Fibroblast of peridontal ligament (primary cell): ENCODE measurements around the gene GADD45A.
A peak's percentile ranks its signal among the peaks of the same experiment; 100 is the strongest.

ENCODE experiments used
- DNase-seq: peaks from one replicate; pipeline ENCODE4 v3.0.0-alpha.2; 2010; ENCODE audit errors: extremely low read depth

GADD45A gene

DNA sequence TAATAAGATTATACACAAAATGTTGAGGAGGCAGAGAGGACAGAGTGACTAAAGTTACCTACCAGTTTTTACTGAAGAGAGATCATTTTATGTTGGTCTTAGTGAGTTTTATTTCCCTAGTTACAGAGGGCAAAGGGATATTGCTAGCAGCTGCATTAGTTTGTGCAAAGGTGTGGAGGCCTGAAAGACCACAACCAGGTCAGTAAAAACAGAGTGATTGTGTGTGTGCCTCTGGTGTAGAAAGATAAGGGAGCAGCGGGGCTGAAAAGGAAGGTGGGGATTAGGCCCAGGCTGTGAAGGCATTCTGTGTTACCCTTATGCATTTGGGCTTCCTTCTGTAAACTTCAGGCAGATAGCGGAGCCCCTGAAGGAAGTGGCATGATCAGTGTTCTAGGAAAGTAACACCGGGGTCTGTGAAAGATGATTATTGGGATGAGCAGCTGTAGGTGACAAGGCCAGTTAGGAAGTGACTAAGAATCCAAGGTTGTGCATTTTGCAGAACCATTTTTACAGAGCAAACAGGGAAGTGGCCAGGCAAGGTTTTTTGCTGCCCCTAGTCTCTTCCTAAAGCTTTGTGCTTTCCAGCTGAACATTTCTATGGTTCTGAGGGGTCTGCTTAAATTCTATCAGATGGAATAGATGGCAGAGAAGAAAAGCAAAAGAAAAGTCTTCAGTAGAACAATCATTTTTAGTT is 3.7 kb downstream of the GADD45A start:
- peak; percentile 15 for DNase-seq

DNA sequence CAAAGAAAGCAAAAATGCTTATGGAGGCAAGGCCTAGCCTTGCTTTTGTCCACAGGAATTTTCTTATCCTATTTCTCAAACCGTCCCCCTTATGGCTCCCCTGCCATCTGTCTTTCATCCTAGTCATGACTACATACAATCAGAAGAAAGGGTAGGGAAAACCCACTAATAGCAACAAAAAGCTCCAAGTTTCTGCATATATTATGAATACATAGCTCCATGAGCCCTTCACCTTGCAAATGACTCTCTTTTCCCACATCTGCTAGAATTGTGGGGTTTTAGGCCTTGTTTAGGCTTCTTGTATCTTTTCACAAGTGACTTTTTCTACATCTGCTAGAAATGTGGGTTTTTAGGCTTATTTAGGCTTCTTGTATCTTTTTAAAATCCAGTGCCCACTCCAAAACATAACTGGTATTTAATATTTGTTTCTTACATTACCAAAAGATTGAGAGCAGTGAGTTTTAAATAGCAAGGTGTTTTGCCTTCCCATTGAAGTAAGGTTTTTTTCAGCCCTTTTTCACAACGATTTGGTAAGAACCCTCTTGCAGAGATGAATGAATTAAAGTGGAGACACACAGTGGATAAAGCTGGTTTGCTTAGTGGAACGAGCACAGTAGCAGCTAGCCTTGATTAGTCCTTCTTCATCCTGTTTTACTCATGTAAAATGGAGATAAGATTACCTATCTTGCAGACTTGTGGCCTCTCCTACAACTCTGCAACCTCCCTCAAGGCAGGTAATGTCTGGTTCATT is 4.4 kb downstream of the GADD45A start:
- DNase-seq: peak; percentile 41

GRCh38 chr1:67690018-67690363 is 5.0 kb downstream of the GADD45A start:
- DNase-seq: no peak

- peak; percentile 9 for DNase-seq
These were observed 5.4 kb downstream of the GADD45A start for GRCh38 chr1:67690411-67690810.

GRCh38 chr1:67691712-67692111 is 6.7 kb downstream of the GADD45A start:
- DNase-seq: no peak

DNA sequence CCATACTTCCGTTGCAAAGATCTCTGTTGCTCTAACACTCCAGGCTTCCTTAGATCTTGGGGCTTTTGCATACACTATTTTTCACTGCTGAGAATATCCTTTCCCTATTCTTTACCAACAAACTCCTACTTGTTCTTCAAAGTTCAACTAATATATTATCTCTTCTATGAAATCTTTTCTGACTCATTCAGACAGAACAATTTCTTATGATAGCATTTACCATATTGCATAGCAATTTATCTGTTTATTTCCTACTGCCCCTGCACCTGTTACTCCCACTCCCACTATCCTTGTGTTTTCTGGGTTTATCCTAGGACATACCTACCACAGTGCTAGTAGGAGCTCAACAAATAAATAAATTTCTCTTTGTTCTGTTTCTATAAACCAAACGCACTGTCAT is 11.0 kb downstream of the GADD45A start:
- no peak for DNase-seq

GRCh38 chr1:67696708-67697107 is 11.7 kb downstream of the GADD45A start:
- no peak for DNase-seq

- no peak for DNase-seq
These were observed 15.2 kb downstream of the GADD45A start for GRCh38 chr1:67700220-67700619.

- DNase-seq: no peak
These were observed 15.8 kb downstream of the GADD45A start for GRCh38 chr1:67700692-67701410.

GRCh38 chr1:67701876-67702275 is 16.9 kb downstream of the GADD45A start:
- no peak for DNase-seq

- DNase-seq: no peak
These were observed 19.4 kb downstream of the GADD45A start for GRCh38 chr1:67704351-67704750.

DNA sequence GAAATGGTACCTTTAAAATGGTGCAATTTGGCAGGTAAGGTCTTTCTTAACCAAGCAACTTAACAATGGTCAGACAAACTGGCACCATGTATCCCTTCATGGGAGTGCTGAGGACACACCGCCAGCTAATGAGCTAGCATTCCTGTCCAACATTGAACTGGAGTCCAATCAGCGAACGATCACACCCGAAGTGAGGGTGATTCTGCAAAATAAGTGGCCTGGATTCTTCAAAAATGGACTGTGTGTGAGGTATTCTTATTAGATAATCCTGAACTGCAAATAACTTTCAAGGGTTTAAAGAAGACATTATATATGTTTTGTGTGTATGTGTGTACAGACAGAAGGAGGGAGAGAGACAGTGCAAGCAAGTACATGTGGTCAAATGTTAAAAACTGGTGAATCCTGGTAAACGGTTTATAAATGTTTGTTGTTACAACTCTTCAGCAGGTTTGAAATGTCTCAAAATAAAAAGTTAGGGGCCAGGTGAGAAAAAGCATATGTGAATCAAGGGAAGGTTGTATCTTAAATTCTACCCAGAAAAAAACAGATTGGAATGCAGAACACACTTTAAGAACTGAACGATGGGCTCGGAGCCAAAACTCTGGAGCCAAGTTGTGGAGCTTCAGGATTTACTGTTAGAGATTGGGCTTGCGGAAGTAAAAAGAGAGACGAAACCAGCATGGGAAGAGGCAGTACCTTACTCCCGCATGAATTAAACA is 20.9 kb downstream of the GADD45A start:
- DNase-seq: no peak

GRCh38 chr1:67708606-67709005 is 23.6 kb downstream of the GADD45A start:
- no peak for DNase-seq

GRCh38 chr1:67710417-67710816 is 25.4 kb downstream of the GADD45A start:
- peak; percentile 64 for DNase-seq

- DNase-seq: no peak
These were observed 26.3 kb downstream of the GADD45A start for GRCh38 chr1:67711158-67711854.

DNA sequence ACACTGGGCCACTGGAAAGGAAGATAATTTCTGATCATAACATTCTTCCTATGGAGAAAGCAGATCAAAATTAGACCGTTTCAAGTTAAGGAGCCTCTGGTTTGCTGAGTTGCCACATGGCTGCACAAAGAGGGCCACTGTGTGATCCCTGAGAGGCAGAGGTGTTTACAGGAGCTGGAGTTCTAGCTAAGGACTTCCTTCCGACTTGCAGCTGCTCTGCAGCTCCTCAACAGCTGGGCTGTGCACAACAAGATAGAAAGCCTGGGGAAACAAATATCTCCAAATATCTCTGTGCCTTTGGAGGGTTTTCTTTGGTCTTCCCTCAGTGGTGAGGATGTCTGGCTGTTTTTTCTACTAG is 26.8 kb downstream of the GADD45A start:
- no peak for DNase-seq

DNA sequence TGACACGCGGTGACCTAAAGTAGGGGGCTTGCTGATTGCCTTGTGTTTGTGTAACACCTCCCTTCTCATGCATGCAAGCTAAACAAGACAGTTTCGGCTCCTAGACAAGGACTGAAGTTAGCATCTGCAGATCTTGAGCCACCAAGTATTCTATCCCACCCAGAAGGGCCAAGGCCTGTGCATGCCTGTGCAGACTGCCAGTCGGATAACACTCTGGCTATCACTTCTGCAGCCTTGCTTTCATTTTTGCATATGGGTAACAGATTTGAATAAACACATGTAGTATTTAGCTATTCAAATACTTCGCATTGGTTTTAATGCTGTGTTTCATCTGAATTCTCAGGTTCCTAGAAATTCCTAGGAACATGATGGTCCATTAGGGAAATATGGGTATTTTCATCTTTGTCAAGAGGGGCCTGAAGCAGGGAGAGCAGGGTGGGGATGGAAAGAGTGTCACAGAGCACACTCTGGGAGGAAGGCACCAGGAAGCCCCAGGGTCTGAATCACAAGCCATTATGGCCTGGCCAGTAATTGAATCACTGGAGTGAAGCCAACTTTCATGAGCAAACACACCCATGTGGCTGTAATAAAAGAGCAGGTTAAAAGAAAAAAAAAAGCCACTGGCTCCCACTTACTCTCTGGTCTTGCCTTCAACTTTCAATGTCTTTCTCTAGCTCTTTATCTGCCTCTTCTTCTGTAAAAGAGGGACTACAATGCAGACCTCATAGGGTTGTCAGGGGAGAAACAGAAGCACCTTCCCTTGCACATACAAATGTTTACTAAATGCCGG is 28.3 kb downstream of the GADD45A start:
- peak; percentile 83 for DNase-seq

DNA sequence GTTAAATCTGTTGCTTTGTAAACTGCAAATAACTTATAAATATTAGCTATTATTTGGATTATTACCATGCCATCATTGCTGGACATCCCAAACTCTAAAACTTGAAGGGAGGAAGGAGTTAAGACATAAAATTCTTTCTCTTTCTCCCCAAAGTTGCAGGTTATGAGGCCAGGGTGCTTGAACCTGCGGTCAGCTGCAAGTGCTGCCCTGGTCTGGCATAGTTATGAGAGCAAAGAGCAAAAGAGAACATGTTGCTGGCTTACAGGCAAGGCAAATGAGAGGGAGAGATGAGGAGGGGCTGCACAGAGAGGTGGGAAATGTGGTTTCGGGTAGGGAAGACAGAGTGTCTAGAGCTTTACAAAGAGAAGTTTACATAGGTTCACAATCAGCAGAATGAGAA is 30.8 kb downstream of the GADD45A start:
- no peak for DNase-seq

- DNase-seq: peak; percentile 70
These were observed 31.8 kb downstream of the GADD45A start for GRCh38 chr1:67716800-67717199.

GRCh38 chr1:67717876-67718275 is 32.9 kb downstream of the GADD45A start:
- peak; percentile 37 for DNase-seq
